ENCODE data around the gene CACNB3.
"Not testable (repeated sequence)": the region's sequence is repeated elsewhere in the genome, so short reads cannot be mapped to it uniquely, and the experiment has no call there.

The CACNB3 gene

DNA sequence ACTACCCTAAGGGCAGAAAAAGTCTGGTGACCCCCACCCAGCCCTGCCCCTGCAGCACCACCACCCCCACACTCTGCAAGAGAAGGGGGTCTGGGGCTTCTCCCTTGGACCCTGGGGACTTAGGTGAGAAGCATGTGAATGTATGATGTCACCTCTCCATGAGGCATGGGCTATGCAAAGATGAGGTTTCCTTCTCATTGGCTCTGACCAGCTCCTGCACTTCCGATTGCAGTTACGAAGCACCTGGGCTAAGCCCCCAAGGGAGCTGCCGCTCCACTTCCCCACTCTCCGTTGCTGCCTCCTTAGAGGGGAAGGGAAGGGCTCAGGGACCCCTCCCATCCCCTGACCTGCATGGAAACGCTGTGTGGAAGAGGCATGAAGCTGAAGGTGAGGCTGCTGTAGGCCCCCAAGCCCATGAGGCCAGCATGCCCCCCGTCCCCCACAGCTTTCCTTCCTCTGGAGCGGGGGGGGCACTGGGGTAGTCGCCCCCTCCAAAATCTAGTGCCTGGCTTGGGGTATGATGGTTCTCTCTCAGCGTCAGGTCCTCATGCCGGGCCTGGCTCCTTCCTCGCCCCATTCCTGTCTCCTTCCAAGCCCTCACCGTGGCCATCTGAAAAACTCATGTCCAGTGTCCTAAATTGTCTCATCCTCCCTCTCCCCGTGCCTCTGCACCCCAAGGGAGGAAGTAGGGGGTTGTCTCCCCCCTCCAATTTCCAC lies 39.1 kb downstream of the CACNB3 start:
- DNase-seq = no peak

DNA sequence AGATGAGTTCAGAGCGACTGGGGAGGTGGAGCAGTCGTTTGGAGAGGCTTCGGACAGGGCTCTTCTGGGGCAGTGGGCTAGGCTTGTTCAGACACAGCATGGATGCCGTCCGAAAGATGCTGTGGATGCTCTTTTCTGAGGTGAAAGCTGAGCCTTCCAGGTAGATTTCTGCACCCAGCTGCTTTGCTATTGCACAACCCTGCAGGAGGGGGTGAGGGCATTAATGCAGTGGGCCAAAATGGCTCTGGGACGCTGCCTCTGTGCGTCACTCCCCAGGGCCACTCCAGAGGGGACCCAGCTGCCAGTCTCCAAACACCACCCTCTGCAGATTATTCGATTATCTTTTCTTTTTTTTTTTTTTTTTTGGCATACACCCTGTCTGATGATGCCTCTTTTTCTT lies 39.7 kb downstream of the CACNB3 start:
- no peak for DNase-seq

DNA sequence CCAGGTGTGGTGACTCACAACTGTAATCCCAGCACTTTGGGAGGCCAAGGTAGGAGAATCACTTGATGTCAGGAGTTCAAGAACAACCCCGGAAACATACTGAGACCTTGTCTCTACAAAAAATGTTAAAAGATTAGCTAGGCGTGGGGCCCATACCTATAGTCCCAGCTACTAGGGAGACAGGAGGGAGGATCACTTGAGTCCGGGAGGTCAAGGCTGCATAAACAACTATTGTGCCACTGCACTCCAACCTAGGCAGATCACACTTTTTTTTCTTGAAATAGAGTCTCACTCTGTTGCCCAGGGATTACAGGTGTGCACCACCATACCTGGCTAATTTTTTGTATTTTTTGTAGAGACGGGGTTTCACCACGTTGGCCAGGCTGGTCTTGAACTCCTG lies 41.3 kb downstream of the CACNB3 start:
- no peak for DNase-seq

DNA sequence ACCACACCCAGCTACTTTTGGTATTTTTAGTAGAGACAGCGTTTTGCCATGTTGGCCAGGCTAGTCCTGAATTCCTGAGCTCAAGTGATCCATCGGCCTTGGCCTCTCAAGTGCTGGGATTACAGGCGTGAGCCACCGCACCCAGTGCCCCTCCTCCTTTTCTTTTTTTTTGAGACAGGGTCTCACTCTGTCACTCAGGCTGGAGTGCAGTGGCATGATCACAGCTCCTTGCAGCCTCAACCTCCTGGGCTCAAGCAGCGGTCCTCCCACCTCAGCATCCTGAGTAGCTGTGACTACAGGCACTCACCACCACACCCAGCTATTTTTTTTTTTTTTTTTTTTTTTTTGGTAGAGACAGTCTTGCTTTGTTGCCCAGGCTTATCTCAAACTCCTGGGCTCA lies 41.9 kb downstream of the CACNB3 start:
- not testable (repeated sequence) for DNase-seq

DNA sequence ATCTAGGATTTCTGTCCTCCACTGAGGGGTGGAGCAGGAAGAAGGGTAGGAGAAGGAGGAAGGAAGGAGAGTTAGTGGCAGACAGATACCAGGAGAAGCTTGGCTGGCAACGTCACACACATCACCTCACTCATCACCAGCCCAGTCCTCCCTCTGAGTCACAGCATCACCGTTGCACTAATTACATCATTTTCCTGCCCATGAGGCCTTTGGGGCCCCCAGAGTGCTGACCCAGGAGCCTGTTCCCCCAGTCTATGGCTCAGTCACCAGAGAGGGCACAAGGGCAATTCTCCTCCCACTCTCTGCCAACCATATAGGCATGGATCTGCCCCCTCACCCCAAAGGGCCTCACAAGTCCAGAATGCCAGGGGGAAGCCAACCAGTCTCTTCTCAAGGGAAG lies 42.8 kb downstream of the CACNB3 start:
- no peak for DNase-seq

DNA sequence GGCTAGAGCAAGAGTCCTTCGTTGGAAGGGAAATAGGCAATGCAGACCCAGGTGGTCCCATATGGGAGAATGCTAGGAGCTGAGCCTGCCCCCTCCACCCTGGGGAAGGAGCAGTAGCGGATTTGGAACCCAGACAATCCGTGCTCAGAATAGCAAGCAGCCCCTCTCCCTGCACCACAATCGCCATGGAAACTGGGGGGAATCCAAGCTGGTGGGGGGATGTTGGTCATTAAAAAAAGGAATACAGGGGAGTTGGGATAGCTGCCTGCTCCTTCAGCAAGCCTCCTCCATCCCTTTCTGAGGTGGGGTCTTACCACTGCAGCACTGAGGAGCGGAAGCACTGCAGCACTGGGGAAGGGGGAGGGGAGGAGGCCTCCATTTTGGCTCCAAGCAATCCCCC lies 44.5 kb downstream of the CACNB3 start:
- DNase-seq = no peak

DNA sequence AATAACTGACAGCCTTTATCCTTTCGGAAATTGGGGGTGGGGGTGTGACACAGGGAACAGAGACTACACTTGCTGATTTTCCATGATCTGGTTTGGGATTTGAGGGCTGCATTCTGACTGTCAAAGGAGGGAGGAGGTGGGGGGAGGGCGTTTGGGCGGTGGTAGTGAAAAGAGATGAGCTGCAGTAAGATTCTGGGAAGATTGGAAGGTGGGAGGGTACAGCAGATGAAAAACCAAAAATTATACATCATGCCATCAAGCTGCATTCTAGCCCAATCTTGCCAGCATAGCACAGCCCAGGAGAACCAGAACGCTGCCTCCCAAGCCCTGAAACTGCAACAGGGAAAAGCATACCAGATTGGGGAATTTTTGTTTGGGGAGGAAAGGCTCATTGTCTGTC lies 45.0 kb downstream of the CACNB3 start:
- no peak for DNase-seq

DNA sequence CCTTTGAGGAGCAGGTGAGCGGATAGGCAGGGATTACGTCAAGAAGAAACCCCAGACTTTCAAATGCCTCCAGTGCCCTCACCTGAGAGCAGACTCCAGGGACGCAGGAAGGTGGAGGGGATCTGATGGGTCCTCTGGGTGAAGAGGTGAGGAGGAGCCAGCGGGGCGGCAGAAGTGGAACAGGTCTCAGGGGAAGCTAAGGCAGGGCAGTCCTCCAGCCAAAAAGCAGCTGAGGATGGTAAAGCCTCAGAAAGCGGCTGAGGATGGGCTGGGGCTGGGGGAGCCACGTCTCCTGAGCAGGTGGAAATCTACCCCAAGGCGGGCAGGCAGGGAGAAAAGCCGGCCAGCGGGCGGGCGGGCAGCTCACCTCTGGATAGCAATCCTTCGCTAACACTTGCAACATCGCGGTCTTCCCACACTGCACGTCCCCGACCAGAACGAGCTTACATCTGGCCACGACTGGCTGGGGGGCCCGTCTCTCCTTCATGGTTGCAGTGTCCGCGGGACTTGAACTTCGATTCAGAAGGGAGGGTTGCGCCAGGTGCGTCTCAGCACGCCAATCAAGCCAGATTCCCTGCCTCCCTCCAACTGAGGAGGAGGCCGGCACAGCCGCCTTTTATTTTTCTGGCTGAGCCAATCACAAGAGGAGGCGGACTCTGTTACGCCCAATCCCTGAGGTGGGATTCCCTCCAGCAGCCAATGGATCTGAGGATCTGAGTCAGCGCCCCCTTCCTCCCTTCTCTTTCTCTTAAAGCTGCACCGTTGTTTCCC lies 47.2 kb downstream of the CACNB3 start, which contains the start of gene RND1:
Gene RND1, minus strand, starts transcription at position 590 of the 771 bp plus-strand sequence. Its CDS starts 103 bp downstream, at position 487.
- peak; percentile 80 for DNase-seq

DNA sequence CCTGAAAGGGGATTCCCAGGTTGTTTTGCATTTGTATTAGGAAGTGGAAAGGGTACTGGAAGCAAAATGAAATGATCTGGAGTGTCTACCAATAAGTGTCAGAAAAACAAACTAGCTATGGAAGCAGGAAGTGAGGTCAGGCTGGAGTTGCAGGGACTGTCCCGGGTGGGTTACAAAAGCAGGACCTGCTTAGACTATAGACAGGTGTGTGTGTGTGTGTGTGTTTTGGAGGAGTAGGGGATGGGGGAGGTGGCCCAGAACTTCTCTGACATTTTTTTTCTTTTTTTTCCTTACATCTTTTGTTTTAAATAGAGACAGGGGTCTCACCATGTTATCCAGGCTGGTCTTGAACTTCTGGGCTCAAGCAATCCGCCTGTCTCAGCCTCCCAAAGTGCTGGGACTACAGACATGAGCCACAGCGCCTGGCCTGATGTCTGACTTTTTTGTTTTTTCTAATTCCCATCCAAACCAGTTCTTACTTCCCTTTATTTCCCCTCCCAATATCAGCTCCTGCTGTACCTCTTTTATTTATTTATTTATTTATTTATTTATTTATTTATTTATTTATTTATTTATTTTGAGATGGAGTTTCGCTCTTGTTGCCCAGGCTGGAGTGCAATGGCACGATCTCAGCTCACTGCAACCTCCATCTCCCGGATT lies 47.9 kb downstream of the CACNB3 start:
- no peak for DNase-seq

DNA sequence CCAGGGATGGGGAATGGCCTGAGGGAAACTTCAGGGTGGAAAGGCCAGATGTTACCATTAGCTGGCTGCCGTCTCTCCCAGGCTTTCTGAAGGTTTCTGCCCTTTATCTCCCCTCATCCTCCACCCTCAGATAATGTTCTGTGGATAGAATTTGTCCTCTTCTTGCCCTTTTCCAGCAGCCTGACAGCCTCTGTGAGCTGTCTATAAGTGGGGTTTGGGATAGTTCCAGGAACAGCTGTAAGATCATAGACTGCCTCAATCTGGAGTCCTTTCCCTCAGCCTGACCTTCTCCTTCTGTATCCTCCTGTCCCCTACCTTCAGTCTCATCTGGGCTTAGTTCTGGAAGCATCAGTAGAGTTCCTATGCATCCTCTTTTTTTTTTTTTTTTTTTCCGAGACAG lies 50.2 kb downstream of the CACNB3 start:
- DNase-seq = no peak

DNA sequence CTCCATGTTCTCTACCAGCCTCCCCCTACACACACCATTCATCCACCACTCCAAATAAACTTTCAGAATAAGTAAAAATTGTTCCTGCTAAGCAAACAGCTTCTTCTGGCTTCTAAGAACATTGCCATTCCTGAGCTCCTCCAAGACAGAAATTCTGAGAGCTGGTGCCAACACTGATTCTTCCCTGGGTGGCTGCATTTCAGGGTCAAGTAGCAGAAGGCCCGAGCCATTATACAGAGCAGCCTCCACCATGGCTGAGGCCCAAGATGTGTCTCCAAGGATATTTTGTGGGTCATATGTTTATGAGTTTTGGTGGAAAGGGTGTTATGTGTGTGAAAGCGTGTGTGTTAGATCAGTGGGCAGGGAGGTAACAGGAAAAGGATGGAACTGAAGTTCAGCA lies 50.9 kb downstream of the CACNB3 start:
- DNase-seq = no peak

DNA sequence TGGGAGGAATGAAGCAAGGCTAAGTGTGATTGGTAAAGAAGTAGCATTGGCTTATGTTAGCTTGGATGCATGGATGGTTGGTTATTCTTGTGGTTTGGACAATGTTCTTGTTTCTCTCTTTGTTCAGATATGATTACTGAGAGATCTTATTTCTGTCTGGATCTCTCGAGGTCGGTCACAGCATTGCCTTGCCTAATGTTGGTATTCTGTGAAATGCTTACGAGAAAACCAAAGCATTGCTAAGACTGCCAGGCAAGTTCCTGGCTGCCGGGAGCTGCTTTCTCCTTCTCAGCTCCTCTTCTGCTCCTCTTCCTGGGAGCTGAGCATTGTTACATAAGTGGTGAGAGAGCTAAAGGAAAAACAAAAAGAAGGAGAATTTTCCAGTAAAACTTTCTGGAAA lies 54.8 kb downstream of the CACNB3 start:
- DNase-seq = no peak

DNA sequence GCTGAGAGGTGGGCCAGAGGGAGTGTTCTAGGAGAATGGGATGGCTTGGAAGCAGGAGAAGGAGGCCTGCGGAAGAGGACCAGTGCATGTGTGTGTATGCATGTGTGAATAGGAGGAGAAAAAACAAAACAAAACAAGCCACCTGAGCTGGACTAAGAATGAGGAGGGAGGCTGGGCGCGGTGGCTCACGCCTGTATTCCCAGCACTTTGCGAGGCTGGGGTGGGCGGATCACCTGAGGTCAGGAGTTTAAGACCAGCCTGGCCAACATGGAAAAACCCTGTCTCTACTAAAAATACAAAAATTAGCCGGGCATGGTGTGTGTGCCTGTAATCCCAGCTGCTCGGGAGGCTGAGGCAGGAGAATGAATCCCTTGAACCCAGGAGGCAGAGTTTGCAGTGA lies 55.2 kb downstream of the CACNB3 start:
- DNase-seq = not testable (repeated sequence)

DNA sequence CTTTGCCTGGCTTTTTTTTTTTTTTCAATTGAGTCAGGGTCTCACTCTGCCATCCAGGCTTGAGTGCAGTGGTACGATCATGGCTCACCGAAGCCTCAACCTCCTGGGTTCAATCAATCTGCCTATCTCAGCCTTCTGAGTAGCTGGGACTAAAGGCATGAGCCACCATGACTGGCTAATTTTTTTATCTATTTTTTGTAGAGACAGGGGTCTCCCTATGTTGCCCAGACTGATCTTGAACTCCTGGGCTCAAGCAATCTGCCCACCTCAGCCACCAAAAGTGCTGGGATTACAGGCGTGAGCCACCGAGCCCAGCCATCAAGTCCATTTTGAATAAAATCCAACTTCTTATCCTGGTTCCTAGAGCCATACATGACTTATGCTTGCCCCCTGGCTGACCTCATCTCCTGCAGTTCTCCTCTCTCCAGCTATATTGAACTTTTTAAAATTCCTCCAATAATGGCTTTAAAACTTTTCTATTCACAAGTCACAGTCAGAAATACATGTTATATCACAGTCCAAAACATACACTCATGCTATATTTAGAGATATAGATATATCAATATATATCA lies 57.7 kb downstream of the CACNB3 start:
- DNase-seq = no peak
